Measurements from ENCODE around the gene FASTK. TPM values are rescaled to one million over a fixed set of nuclear protein-coding genes. Genes with fewer than 3 reads are reported as not detected.
A peak's percentile ranks its signal among the peaks of the same experiment; 100 is the strongest.

The FASTK gene
- total RNA-seq, 1 donor from 2014 or later, result 68.0 TPM

DNA sequence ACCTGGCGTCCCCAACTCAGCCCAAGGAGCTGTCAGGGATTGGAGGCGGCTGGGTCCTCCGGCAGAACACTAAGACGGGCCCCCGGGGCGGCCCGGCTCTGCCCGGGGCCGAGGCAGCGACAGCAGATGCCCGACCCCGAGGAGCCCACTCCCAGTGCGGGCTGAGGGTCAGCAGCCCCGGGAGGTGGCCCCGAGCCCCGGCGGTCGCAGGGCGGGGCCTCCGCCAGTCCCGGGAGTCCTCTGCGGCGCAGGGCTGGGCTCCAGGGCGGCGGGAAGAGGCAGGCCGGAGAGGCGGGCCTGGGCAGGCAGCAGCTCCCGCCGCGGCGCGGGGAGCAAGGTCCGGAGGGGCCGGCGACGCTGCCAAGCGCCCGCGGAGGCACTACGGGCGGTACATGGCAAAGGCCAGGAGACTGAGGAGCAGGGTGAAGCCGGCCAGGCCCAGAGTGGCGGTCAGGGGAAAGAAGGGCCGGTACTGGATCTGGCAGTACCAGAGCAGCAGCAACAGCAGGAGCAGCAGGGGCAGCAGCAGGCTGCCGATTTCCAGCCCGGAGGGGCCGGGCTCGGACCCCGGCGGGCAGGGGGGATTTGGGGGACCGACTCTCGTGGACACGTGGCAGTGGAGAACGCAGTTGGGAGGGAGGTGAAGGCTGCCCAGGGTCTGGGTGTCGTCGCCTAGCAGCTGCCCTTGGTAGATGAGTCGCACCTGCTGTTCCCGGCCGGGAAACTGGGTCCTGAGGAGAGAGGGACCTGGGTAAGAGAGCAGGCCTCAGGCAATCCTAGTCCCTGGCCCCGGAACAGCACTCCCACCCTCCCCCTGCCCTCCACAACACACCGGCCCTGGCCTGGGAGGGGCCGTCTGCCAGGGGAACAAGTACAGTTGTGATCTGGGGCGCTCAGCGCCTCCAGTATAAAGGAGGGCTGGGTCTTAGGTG, 827 bp upstream of the FASTK start:
- Mint-ChIP-seq H3K27me3 (ENCODE audit: unreplicated experiment) (peaks cover 14% of the 10 kb centered on the region), H3K4me3 (ENCODE audit: unreplicated experiment) (peak overlapping the region; percentile 73), H3K27ac (ENCODE audit: unreplicated experiment) (no peak overlapping the region), H3K4me1 (ENCODE audit: unreplicated experiment) (peaks cover 31% of the 10 kb centered on the region), H3K36me3 (ENCODE audit: low read depth, unreplicated experiment) (peaks cover 8% of the 10 kb centered on the region), H3K9me3 (ENCODE audit: unreplicated experiment) (no peaks in the 10 kb centered on the region)
- no peak for TF ChIP-seq CTCF (IDR thresholded peaks at IDR 0.05; ENCODE audit: unreplicated experiment)
- no peak for DNase-seq (ENCODE audit: low spot score)

GRCh38 chr7:151080067-151080521, 515 bp downstream of the FASTK start:
- TF ChIP-seq CTCF (IDR thresholded peaks at IDR 0.05; ENCODE audit: unreplicated experiment), result no peak
- Mint-ChIP-seq H3K27me3 (ENCODE audit: unreplicated experiment) (peaks cover 19% of the 10 kb centered on the region), H3K36me3 (ENCODE audit: low read depth, unreplicated experiment) (peaks cover 19% of the 10 kb centered on the region), H3K27ac (ENCODE audit: unreplicated experiment) (no peak overlapping the region), H3K9me3 (ENCODE audit: unreplicated experiment) (no peaks in the 10 kb centered on the region), H3K4me3 (ENCODE audit: unreplicated experiment) (peak overlapping the region; percentile 94), H3K4me1 (ENCODE audit: unreplicated experiment) (peaks cover 24% of the 10 kb centered on the region)
- no peak for DNase-seq (ENCODE audit: low spot score)

DNA sequence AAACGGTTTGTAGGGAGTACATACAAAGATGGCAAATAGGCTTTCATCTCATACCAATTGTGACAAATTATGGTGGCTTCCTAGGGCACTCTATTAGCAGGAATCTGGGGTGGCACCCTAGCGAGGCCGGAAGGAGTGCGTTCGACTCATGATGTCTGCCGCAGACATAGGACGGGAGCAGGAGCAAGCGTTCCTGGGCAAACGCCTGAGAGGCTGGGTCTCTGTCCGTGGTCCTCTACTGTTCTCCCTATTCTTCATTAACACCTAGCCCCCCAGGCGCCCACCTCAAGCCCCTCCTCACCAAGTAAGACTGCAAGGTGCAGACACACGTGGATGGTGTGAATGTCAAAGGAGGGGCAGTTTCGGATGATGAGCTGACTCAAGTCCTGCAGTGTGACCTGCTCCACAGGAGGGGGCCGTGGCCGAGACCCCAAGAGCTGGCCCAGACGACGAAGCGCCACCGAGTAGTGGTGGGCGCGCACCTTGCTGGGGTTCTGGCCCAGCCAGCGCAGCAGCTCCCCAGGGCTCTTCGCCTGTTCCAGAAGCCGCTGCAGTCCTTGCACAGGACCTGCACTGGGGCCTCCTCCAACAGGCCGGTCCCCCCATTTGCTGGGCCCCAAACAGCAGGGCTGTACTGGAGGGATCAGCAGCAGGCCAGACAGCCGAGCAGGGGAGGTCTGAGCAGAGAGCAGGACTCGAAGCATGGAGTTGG, 1.3 kb downstream of the FASTK start:
- peak overlapping the region; percentile 73 for H3K27ac Mint-ChIP-seq (ENCODE audit: unreplicated experiment)
- peaks cover 24% of the 10 kb centered on the region for H3K36me3 Mint-ChIP-seq (ENCODE audit: low read depth, unreplicated experiment)
- no peak for TF ChIP-seq CTCF (IDR thresholded peaks at IDR 0.05; ENCODE audit: unreplicated experiment)
- no peaks in the 10 kb centered on the region for H3K9me3 Mint-ChIP-seq (ENCODE audit: unreplicated experiment)
- H3K27me3 Mint-ChIP-seq (ENCODE audit: unreplicated experiment), result peaks cover 21% of the 10 kb centered on the region
- H3K4me1 Mint-ChIP-seq (ENCODE audit: unreplicated experiment), result peaks cover 20% of the 10 kb centered on the region
- H3K4me3 Mint-ChIP-seq (ENCODE audit: unreplicated experiment), result peak overlapping the region; percentile 94
- DNase-seq (ENCODE audit: low spot score), result no peak

GRCh38 chr7:151078233-151079040, 2.2 kb downstream of the FASTK start:
- TF ChIP-seq CTCF (IDR thresholded peaks at IDR 0.05; ENCODE audit: unreplicated experiment), result no peak
- Mint-ChIP-seq H3K27ac (ENCODE audit: unreplicated experiment) (peak overlapping the region; percentile 11), H3K4me1 (ENCODE audit: unreplicated experiment) (peaks cover 17% of the 10 kb centered on the region), H3K27me3 (ENCODE audit: unreplicated experiment) (peaks cover 22% of the 10 kb centered on the region), H3K36me3 (ENCODE audit: low read depth, unreplicated experiment) (peaks cover 24% of the 10 kb centered on the region), H3K4me3 (ENCODE audit: unreplicated experiment) (peak overlapping the region; percentile 79), H3K9me3 (ENCODE audit: unreplicated experiment) (no peaks in the 10 kb centered on the region)
- DNase-seq (ENCODE audit: low spot score), result no peak
